ENCODE measurements around the gene NPAS3. TPM values are rescaled to one million over a fixed set of nuclear protein-coding genes. Genes with fewer than 3 reads are reported as not detected.

Gene NPAS3
- total RNA-seq, 1 donor from 2014 or later: 8.4 TPM

DNA sequence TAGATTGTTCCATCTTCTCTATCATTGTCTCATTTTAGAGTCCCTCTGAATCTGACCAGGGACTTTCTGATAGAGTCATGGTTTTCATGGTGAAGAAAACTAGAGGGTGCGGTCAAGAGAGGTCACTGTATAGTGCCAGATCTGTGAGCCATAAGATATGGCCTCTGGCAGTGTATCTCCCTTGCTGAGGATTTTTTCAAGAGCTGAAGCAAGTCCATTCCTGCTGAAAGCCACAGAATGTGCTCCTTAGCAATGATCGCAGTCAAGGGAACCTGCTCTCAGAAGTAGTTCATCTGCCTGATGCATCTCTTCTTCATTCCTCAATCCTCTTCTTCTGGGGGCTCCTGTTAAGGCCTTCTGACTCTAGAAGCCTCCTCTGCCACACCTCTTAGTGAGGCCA lies 607.0 kb downstream of the NPAS3 start:
- DNase-seq (ENCODE audit: low spot score): no peak

DNA sequence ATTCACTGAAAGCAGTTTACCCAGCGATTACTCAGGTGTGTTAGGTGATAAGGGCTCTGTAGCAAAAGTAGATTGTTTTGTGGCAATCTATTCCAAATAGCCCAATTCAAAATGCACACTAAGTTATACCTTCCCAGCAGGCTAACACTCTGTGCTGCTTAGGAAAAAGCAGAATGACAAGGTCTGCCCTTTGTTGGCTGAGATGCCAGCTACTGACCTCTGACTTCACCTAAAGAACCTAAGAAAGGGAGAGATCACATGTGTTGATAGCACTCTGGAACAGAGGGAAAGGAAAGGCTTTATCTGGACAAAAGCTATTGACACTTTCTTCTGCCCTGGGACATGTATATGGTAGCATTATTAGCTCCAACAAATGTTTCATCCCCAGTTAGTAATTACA lies 609.9 kb downstream of the NPAS3 start:
- no peak for DNase-seq (ENCODE audit: low spot score)

DNA sequence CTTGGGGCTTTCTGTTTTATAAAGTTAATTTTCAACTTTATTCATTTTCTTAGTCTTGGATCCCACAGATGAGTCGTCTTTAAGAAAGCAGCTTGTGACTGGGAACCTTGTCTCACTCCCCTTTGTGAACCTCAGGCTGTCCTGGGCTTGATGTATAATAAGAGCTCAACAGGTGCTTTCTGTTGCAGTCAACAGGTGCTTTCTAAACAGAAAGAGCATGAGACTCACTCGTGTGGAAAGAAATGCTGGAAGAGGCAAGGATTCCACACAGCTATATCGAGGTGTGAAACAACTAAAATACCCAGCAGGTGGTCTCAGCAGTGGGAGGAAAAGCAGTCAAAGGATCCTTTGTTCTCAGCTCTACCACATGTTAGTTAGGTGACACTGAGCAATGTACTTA lies 613.3 kb downstream of the NPAS3 start:
- no peak for DNase-seq (ENCODE audit: low spot score)

DNA sequence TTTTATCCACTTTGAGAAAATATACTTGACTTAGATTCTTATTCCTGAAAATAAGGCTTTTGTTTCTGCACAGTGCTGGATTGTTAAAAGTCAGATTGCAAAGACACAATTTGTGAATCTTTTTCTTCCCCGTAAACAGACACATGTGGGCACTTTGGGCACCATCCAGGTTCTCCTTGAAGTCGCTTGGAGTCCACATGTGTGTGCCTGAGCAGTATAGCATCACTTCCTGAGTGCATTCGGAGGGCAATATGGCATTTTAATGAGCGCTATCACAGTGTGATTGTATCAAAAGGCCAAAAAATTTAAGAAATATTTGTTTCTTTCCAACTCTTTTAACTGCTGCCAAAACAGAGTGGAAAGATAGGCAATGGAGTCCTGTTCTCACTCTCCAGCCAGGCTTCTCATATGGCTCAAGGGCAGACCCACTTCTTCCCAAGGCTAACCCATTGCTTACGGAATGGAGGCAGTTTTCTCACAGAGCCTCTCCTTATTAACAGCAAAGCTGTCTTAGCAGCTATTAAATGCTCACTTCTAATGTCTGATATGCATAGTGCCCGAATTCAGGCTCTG lies 615.1 kb downstream of the NPAS3 start:
- peak; percentile 67 for DNase-seq (ENCODE audit: low spot score)

DNA sequence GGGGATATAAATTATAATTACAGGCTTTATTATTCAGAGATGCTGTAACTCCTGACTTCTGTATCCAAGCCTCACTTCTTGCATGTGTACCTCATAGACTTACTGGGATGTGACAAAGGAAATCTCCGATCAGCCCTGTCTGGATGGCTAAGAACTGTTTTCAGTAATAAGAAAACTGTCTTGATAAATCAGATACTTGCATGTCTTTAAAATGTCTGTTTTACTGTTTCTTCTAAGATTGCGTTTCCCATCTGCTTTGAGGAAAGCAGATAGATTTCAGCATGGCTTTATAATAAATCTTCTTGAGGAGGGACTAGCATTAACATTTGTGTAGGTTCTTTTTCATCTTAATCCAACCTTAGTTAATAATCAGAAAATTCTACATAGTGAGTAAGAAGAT lies 616.3 kb downstream of the NPAS3 start:
- peak; percentile 90 for DNase-seq (ENCODE audit: low spot score)

DNA sequence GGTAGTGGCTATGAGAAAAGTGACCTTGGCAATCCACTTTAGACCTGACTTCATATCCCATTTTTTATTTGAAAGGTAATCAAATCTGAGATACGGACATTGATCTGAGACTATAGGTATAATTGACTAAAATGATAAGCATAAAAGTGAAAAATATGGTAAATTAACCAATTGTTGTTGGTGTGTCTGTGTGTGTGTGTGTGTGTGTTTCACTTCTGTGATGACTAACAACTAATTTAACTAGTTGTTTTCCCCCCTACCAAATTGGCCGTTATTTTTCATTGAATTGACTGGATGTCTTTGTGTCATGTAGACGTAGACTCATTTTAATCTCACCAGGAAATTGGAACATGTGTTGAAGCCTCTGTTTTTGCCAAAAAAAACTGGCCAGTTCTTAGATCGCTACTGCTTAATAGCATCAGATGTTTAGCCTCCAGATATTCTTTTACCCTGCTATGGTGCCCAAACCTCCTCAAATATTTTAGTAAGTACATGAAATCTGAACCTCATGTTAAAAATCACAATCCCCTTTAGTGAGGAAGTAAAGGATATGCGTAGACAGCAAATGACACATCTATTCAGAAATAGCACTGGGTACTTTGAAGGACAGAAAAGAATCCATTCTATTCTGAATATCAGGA lies 617.2 kb downstream of the NPAS3 start:
- no peak for DNase-seq (ENCODE audit: low spot score)

DNA sequence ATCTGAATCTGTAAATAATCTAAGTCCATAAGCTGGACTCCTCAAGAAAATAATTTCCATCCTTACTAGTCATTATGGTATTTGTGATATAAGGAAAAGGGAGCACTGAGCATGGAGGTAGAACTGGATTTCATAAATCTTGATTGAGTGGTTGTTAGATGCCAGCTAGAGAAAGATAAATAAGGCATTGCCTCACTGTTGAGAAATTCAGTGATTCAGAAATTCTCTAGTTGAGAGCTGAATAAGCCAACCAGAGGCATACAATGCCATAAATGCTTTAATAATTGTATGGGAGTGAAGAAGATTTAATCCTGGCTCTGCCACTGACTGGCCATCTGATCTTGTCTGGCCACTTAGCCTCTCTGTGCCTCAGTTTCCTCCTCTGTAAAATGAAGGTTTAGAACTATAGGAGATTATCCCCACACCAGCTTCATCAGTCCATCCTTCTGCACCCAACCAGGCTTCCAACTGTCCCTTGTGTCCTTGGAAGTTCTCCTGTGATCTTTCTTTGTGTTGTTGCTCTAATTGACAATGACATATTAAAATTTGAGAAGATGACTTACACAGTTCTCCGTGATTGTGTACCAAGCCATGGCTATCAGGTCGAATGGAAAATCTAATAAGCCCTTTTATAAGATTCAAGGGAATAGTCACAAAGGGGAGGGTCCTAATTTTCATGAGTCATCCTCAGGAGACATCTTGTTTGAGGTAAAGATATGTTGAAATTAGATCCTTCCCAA lies 617.9 kb downstream of the NPAS3 start:
- peak; percentile 38 for DNase-seq (ENCODE audit: low spot score)

DNA sequence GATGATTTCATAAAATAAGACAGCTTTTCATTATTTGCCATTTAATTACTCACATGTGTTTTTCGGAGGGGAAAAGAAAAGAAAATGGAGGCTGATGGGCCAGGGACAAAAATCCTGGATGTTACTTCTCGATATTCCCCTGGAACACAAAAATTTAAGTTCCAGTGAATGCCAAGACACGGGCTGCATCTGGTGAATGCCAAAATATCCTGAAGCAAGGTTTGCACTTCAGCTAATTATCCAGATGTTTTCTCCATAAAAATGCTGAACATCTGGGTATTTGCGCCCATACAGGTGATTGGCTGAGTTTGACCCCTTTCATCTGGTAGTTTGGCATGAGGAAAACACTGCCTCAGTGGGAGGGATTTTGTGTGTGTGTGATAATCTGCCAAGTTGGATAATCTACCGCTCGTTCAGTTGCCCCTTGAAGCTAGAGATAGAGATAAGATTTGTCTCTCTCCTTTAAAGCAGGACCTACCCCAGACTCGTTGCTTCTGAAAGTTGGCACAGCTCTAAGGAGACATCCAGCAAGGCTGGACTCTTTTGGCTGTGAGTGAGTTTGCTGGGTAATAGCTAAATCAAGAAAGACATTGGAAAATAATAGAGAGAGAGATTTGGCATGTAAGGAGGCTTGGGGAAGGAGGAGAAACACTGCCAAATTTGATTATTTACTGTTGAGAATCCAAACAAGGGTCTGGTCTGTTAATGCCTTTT lies 622.2 kb downstream of the NPAS3 start:
- no peak for DNase-seq (ENCODE audit: low spot score)

DNA sequence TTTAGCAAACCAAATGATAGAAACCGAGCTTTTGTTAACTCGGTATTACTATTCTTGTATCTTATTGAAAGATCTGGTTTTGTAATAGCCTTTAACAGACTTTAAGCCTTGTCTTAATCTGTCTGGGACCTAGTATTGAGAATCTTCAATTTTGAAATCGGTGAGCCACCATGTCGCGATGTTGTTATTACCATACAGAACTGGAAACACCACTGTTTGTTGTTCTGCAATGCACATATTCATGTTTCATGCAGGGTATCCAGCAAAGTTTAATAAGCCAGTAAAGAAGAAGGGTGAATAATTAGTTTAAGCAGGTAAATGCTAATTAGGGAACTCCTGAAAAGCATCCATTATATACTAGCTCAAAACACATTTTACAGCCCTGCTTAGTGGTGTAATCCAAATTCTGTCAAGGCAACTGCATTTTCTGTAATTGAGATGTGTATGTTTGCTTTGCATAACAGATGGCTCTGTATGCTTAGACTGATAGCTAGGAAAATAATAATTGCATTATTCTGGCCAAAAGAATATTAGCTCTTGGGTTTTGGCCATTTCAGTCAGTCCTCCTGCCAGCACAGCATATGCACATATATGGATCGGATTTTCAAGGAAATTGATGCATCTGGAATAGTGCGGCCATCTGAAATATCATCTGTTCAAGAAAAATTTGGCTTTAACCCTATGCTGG lies 623.0 kb downstream of the NPAS3 start:
- peak; percentile 44 for DNase-seq (ENCODE audit: low spot score)

DNA sequence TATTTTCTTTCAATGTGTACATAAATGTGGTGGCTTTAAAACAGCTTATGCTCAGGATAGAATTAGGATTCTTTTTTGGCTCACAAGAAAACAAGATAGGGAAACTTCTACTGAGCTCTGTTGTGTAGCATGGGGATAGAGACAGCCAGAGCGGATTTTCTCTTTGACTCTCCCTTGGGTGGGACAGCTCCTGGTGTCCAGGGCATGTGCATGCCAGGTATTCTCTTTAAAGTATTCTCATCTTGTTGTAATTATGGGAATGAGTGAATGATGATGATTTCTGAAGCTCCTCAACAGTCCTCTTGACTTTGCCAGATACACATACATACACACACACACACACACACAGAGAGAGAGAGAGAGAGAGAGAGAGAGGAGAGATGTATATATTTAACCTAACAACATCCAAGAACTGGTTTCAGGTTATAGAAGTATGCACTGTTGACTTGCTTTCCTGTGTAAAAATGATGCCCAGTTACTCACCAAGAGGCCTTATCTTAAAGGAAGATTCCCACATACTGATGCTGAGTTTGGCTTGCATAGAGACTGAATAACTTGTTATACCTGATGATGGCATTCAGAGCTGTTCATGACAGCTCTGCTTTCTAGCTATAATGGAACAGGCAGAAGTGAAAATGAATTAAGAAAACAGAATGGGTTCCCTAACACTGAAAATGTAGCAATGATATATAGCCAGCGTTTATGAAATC lies 624.7 kb downstream of the NPAS3 start:
- peak; percentile 87 for DNase-seq (ENCODE audit: low spot score)

DNA sequence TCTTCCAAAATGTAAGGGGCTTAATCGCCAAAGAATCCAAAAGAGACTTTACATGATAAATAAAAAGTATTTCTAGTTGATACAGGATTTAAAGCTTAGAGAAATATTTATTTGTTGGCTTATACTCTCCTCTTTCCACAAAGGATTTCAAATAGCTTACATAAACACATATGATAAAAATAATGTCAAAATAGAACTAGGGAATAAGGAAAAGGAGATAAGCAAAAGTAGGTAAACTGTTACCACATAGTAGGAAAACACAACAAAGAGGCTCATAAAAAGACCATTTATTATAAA lies 625.2 kb downstream of the NPAS3 start:
- DNase-seq (ENCODE audit: low spot score): peak; percentile 81

DNA sequence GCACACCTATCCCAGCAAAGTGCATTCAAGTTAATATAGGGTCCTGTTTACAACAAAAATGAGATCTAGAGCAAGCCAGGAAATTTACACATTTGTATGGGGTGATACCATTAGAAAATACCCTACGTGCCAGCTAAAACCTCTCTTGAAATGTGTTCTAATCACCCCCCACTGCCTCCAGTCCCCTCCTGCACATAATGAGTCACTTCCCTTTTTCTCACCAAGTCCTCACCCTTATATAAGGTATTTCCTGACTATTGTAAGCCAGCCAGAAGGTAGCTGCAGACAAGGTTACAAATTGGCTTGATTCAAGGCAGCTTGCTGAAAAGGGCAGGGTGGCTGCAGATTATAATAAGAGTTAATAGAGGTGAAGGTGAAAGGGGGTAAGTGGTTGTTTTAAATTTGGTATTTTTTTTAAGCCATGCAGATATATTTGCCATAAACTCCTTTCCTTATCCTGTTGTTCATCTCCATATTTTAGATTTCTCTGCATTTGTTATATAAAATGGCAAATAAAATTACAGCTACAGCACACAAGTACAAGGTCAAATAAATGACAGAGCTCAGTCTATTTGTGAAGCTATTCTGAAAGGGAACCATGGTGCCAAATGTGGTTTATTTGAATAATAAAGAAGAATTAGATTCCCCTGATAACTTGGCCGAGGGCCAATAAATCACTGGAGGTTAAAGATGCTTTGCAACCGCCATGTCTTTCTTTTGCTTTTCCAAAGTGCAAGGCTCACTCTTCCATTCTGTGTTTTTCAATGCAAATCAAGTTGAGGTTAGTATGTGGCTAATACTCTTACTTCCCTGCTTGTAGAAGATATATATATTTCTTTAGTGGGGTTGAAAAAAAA lies 626.3 kb downstream of the NPAS3 start:
- DNase-seq (ENCODE audit: low spot score): peak; percentile 43

DNA sequence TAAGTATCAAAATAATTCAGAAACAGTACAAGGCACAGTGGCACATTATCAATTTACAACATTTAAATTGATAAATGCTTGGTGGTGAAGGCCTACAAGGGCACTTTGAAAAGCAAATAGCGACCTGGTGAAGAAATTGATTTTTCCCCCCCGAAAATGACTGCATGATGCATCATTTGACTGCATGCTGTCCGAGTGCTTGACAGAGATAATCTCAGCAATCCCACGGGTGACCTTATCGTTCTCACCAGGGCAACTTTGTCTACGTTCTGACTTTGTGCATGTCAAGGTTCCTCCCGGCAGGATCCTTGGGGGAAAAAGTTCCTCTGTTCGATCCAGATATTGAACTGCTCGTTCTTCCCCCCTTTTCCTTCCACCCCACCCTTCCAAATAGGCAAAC lies 627.4 kb downstream of the NPAS3 start:
- DNase-seq (ENCODE audit: low spot score): no peak

DNA sequence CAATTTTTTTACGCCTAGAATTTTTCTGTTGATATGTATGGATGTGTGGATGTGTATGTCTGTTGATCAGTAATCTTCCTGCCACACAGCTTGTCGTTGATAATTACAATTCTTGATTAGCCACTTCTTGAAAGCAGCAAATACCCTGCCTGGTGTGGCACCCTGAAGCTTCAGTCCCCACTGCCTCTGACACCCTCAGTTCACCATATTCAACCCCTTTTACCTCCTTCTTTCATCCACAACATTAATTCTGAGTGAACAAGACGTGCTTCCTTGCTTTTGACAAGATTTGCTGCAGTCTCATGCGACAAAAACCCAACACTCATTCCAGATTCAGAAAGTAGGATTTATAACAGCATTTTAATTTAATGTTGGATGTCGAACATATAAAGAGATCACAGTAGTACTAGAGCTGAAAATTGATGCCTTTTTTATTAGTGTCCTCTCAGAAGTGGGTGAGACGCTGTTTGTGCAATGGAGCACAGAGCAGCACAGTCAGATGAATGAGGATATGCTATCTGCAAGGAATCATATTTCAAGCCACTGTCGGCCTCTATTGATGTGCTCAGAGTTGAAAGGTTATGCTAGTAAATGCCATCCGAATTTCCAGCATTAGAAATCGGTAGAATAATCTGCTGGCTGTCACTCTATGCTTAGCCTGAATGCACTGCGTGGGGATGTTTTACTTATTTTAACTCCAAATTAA lies 628.5 kb downstream of the NPAS3 start:
- peak; percentile 58 for DNase-seq (ENCODE audit: low spot score)

DNA sequence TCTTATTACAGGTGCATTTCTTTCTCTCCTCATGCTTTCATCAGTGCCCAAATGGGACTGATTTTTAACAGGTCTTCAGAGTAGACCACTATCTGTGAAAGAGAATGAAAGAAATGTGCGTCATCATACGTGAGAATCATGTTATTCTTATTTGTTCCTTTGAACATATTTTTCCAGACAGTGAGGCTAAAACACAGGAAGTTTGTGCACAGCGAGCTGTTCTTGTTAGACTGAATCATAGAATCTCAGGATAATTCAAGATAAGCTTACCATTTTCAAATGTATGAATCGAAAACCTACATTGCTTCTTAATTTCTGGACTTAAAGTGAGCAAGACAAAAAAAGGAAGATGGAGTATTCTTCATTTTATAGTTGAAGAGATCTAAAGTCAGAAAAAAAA lies 629.1 kb downstream of the NPAS3 start:
- peak; percentile 59 for DNase-seq (ENCODE audit: low spot score)

DNA sequence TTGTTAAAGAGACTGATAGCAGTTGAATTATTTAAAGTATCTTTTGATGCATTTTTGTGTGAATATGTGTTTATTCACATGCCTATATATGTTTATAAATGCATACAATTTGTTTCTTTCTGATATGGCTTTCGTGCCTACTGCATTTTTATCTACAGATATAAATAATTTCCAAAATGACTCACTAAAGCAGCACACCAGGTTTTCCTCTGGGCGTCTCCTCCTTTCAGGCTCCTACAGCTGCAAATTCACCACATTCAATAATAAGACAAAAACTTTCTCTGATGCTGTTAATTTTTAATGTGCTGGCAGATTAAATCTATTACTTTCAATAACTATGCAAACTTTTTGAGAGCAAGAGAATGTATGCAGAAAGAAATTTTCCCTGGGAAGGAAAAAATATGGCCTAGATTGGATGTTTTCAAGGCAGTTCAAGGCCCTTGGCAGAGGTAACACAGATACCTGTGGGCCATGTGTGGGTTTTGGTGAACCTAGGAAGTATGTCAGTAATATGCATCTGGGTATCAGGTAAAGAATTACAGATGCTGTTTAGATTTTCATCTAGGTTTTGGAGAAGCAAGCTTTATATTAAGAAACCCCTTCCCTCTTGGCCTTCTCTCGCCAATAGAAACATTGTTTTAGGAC lies 630.4 kb downstream of the NPAS3 start:
- peak; percentile 50 for DNase-seq (ENCODE audit: low spot score)

DNA sequence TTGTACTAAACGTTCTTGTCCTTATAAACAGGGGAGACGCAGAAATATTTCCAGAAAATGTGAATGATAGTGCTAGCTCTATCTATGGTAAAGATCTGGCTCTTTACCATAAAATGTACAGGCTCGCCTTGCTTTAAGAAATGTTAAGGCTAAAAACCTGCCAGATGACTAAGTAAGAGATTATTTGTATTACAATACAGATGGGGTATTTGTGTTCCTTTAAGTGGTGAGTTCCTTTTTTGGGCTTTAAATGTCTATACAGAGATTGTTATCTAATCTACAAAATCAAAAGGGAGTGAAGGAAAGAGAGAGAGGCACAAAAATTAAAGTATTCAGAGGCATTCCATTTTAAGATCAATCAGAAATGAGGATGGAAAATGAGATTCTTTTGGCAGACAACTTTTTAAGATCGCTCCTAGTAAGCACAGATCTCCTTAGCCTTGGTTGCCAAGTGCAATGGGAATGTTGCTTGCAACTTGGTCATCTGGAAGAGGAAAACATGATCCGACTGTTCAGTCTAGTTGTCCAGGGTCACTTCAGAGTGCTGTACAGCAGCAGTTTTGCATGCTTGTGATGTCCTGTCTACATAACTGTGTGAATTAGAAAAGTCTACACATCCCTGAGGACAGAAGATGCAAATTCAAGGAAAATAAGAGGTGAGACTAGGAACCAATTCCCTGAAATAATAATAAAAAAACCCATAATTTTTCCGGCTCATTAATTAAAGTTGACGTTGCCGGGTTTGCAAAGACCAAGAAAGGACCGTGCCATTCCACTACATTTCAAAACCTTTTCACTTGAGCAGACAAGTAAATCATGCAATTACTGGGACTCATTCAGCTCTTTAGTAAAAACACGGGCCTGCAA lies 631.4 kb downstream of the NPAS3 start:
- DNase-seq (ENCODE audit: low spot score): peak; percentile 52

DNA sequence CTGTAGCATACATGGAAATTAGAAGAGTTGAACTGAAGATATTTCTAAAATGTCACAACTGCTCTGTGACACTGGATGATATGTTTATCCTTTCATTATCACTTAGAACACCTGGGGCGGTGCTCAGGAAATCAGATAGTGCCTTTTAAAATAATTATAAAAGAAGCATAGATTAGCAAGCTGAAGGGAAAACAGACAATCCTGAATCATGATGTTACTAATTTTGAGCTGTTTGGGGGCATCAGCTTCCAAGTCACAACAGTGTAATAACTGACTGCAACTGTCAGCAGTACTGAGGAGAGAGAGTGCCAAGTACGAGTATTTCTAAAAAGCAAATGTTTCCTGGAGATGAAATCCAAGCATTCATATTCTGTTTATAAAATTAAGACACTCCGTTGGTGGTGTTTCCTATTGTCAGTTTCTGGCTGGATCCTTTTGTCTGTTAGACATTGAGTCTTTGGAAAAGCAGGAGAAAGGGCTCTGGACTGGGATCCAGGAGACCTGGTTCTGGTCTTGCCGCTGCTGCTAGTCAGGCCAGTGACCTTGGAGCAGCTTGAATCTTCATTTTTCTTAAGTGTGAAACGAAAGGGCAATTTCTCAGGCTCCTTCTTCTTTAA lies 632.1 kb downstream of the NPAS3 start:
- no peak for DNase-seq (ENCODE audit: low spot score)

Data from umbilical cord (tissue), 2 donors.